NK-92 treated with Interleukin-12 subunit alpha and Interleukin-12 subunit beta, amount 100 ng/mL, for 24 hours (cell line): ENCODE results near the gene DRC7.
"Not testable (repeated sequence)": the region's sequence is repeated elsewhere in the genome, so short reads cannot be mapped to it uniquely, and the experiment has no call there.

Experiments
- DNase-seq: peaks from one replicate; lab custom pipeline; 2025; lab: John Stamatoyannopoulos, UW

DRC7 gene

GRCh38 chr16:57714047-57714446 lies 19.4 kb downstream of the DRC7 start:
- DNase-seq, result no peak

- peak; percentile 38 for DNase-seq
These were observed 25.6 kb downstream of the DRC7 start for GRCh38 chr16:57720142-57720575.

DNA sequence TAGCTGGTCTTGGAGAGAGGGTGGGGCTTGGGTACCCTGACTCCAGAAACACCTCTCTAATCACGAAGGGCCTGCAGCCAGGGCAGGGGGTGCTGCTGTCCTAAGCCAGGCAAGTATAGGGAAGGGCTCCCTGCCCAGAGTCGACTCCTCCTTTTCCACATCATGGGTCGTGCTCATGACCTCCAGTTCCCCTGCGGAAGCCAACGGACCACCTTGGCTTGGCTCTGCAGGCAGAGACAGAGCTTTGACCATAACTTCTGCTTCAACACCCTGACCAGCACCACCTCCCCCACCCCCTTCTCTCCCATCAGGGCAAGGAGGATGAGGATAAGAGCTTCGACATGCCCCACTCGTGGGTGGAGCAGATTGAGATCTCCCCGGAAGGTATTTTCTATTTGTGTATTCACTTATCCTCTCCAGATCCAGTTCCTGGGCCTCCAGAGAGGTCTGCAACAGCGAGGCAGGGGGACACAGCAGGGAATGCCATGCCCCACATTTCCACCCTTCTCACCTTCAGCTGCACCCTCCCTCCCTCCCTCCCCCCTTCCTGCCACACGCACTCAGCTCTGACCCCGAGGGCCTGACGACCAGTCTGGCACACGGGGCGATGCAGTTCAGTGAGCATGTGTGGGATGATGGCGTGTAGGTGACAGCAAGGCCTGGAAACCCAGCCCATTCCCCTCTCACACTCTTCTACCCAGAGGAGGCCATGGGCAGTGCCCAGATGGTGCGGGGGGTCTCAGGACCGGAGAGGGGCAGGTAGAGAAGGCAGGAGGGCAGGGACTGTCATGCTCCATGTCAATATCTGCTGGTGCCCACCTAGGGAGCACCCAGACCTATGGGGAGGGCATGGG lies 27.0 kb downstream of the DRC7 start:
- no peak for DNase-seq

DNA sequence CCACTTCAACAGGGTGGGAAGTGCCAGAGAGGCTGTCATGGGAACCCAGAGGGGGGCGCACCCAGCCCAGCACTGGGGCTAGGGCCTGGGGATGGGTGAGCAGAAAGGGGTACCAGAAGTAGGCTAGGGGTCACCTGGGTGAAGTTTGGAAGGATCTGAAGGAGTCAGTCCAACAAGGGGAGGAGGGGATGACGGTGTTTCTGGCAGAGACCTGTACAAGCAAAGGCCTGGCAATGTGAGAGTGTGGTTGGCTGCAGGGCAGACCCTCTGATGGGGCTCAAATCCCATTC lies 27.5 kb downstream of the DRC7 start:
- DNase-seq, result no peak

- no peak for DNase-seq
These were observed 28.0 kb downstream of the DRC7 start for GRCh38 chr16:57722651-57723050.

- DNase-seq, result no peak
These were observed 28.6 kb downstream of the DRC7 start for GRCh38 chr16:57723170-57723569.

GRCh38 chr16:57724531-57724930 lies 29.9 kb downstream of the DRC7 start:
- no peak for DNase-seq

DNA sequence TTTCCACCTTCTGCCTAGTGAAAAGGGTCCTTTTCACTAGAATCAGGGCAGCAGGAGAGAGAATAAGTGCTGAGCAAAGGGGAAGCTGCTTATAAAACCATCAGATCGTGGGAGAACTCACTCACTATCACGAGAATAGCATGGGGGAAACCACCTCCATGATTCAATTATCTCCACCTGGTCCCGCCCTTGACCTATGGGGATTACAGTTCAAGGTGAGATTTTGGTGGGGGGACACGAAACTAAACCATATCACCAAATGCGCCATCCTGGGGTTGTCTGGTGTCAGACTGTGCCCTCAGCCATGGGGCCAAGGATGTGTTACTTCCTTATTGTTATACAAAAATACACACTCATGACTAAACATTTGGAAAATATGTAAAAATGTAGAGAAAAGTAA lies 30.5 kb downstream of the DRC7 start:
- DNase-seq, result no peak

DNA sequence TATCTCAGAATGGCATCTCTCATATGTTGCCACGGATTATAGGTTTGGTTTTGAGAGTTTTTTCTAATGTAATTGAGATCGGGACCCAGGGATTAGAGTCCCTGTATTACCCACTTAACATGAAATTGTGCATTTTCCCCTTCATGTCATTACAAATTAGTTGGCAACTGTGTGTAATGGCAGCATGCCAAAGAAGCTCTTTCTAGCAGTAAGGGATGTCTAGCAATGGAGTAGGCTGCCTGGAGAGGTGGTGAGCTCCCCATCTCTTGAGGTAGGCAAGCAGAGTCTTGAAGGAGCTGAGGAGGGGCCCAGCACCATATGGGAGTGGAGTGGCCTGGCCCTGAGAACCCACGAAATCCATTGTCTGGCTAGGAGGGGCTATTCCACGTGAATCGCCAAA lies 30.9 kb downstream of the DRC7 start:
- no peak for DNase-seq

DNA sequence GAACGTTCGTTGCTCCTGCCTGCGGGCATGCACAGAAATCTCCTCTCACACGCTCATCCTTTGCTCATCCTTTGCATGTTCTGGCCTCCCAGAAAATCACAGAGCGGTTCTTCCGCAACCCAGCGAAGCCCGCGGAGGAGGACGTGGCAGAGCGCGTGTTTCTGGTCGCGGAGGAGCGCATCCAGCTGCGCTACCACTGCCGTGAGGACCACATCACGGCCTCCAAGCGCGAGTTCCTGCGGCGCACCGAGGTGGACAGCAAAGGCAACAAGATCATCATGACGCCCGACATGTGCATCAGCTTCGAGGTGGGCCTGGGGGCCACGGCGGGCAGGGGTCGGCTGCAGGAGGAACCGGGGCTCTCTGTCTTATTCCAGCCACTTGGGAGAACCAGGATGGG lies 31.4 kb downstream of the DRC7 start:
- no peak for DNase-seq

DNA sequence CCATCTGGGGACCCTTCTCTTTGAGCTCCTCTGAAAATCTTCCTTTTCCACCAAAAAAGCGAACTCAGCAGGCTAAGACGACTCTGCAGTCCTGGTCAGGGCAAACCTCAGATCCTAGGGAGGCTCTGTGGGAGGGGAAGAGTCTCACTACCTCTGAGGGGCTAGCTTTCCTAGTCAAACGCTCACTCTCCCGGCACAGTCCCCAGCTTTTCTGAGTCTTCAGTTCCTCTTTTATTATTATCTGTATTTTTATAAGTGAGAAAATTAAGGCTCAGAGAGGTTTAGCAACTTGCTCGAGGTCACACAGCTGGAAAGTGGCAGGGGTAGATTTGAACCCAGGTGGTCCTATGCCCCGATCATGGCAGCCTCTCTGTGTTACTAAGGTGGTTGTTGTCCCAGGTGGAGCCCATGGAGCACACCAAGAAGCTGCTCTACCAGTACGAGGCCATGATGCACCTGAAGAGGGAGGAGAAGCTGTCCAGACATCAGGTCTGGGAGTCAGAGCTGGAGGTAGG lies 31.9 kb downstream of the DRC7 start:
- DNase-seq, result no peak

DNA sequence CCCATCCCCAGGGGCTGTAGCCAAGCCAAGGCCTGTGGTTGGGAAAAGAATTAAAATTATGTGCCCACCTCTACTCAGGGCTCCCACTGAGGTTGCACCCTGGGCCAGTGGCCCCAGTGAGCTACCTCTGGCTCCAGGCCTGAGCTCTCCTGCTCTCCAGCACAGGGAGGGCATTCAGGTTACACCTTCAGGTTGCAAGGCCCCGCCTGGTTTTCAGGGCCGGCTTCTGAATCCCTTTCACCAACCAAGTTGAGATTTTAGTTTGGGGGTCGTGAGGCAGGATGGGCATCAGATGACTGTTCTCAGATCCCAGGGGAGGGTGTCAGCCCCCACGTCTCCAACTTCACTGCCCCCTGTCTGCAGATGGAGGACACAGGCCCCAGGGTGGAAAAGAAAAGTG lies 33.0 kb downstream of the DRC7 start:
- DNase-seq, result no peak

DNA sequence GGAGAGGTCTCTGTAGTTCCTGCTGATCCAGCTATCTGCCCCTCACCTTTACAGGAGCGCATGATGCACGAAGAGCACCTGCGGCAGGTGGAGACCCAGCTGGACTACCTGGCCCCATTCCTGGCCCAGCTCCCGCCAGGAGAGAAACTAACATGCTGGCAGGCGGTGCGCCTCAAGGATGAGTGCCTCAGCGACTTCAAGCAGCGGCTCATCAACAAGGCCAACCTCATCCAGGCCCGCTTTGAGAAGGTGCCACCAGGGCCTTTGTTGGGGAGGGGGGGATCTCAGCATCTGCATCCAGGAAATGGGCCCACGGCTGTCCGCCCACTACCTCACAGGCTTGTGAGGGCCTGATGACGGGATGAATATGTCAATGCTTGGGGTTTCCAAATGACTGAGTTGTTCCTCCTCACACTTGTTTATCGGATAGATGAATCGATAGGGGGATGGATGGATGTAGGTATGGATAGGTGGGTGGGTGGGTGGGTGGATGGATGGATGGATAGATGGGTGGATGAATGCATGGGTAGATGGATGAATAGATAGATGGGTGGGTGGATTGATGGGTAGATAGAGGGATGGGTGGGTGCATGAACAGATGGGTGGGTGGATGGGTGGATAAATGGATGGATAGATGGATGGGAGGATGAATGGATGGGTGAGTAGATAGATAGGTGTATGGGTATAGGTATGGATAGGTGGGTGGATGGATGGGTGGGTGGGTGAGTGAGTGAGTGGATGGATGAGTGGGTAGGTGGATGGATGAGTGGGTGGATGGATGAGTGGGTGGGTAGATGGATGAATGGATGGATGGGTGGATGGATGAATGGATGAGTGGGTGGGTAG lies 34.0 kb downstream of the DRC7 start:
- DNase-seq, result no peak

- DNase-seq, result no peak
These were observed 34.5 kb downstream of the DRC7 start for GRCh38 chr16:57729182-57729484.

GRCh38 chr16:57729852-57730251 lies 35.2 kb downstream of the DRC7 start:
- not testable (repeated sequence) for DNase-seq

DNA sequence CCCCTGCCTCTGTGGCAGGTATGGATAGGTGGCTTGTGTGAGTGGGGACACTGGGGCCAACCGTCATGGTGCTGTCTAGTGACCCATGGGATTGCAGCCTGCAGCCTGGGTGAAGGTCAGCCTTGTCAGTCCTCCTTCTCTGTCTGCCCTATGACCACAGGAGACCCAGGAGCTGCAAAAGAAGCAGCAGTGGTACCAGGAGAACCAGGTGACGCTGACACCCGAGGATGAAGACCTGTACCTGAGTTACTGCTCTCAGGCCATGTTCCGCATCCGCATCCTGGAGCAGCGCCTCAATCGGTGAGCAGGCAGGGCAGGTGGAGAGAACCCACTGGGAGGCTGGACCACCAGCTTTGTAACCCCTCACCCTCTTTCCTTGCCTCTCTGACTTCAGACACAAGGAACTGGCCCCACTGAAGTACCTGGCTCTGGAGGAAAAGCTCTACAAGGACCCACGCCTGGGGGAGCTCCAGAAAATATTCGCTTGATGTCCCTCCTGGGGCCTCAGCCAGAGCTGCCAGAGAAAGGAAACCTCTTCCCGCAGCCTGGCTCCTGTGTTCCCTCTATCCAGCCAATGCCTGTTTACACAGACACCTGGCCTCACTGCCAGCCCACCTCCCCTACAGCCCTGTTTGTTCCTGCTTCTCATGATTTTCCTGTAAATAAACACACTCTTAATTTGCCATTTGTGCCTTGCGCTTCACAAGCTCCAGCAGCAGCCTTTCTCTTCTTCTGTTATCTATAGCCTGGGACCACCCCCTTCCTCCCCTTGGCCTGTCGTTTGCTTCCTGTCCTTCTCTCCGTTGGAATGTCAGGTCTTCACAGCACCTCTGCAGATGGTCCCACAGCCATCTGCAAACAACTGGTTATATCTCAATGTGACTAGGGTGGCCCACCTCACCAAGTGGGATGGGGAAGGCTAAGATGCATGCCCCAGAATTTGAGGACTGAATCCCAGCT lies 36.4 kb downstream of the DRC7 start:
- DNase-seq, result no peak

GRCh38 chr16:57732037-57732436 lies 37.4 kb downstream of the DRC7 start:
- no peak for DNase-seq

GRCh38 chr16:57732714-57733113 lies 38.1 kb downstream of the DRC7 start:
- DNase-seq, result no peak

DNA sequence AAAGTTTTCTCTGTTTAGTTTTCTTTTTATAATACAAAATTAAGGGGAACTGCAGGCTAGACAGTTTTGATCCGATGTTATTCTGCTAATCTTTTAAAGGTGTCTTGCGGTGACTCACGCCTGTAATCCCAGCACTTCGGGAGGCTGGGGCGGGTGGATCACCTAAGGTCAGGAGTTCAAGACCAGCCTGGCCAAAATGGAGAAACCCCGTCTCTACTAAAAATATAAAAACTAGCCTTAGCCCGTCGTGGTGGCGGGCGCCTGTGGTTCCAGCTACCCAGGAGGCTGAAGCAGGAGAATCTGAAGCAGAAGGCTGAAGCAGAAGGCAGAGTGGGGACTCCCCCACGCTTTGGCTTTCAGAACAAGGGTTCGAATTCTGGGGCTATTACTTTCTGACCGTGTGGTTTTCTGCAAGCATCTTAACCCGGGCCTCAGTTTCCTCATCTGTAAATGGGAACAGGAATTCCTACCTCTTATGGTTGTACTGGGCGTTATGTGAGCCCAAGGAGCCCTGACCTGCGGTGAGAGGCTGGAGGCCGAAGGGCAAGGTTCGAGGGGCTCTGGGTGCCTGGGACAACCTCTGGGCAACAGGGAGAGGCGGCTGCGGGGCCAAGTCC lies 39.8 kb downstream of the DRC7 start:
- DNase-seq, result no peak

- peak; percentile 93 for DNase-seq
These were observed 40.5 kb downstream of the DRC7 start for GRCh38 chr16:57734925-57735754.
